HepG2 (cell line): Measurements from ENCODE around the gene OXGR1. TPM values are rescaled to one million over a fixed set of nuclear protein-coding genes. Genes with fewer than 3 reads are reported as not detected.

Experiments used
- ATAC-seq: fragments of 200-7000 bp; cut with Tn5 transposase; 3 replicates; pipeline ENCODE4 v1.9.1; 2020; ENCODE audit warnings: mild to moderate bottlenecking, moderate library complexity
- BruUV-seq: library from RNA; stranded (reverse); fragments of 400-500 nt; replicated peaks from 2 replicates; lab custom pipeline; 2021; lab: Mats Ljungman, UMichigan
- CTCF ChIA-PET: fragments of 300-600 bp; formaldehyde crosslinking; extraction: SDS; loops from one replicate; lab custom pipeline; 2021; ENCODE audit warnings: low total read pairs, inconsistent platforms, low intra/inter-chr PET ratio; lab: Yijun Ruan, JAX
- POLR2A ChIA-PET: fragments of 350-600 bp; sonication (Branson Sonifier 250); formaldehyde crosslinking; loops from one replicate; lab custom pipeline; 2020; ENCODE audit warnings: antibody characterized with exemption, inconsistent platforms; lab: Yijun Ruan, JAX
- DNase-seq: peaks from one replicate; pipeline ENCODE4 v3.0.0-alpha.2; 2015; ENCODE audit warnings: low spot score
- FAIRE-seq: peaks from 3 replicates; lab custom pipeline; 2011; peaks lifted over from hg19 to GRCh38; lab: Jason Lieb, UNC
- H2AFZ ChIP-seq: one replicate; pipeline ENCODE4 v1.6.1; 2011; ENCODE audit warnings: low read length, inconsistent platforms
- H3K27ac ChIP-seq: fragments of 300-600 bp; 3 replicates; pipeline ENCODE4 v1.8.0; 2011; ENCODE audit warnings: mixed run types, mild to moderate bottlenecking, mixed read lengths, low read length, inconsistent platforms; ENCODE audit not compliant: insufficient read depth; ENCODE audit errors: extremely low read length
- H3K27me3 ChIP-seq, 2 experiments: fragments of 200-600 bp in 1 of 2; 2 replicates in 1 of 2; 3 replicates in 1 of 2; pipeline versions ENCODE4 v1.6.0 to v1.8.0; 2011; ENCODE audit warnings: low read length in 2 of 2, mild to moderate bottlenecking in 2 of 2, moderate library complexity in 2 of 2, inconsistent platforms in 1 of 2; ENCODE audit not compliant: insufficient read depth in 2 of 2, control insufficient read depth in 1 of 2
- H3K36me3 ChIP-seq, 2 experiments: fragments of 200-600 bp in 1 of 2; replicated peaks in 1 of 2; 2 replicates in 1 of 2; 3 replicates in 1 of 2; pipeline versions ENCODE4 v1.5.1 to v1.8.0; 2011; ENCODE audit warnings: low read length in 2 of 2, inconsistent platforms in 1 of 2; ENCODE audit not compliant: insufficient read depth in 2 of 2, control insufficient read depth in 1 of 2
- H3K4me1 ChIP-seq: 2 replicates; pipeline ENCODE4 v1.5.1; 2012; ENCODE audit warnings: low read length, inconsistent platforms; ENCODE audit not compliant: insufficient read depth
- H3K4me2 ChIP-seq: 2 replicates; pipeline ENCODE4 v1.6.0; 2011; ENCODE audit warnings: low read depth, low read length, inconsistent platforms
- H3K4me3 ChIP-seq, 3 experiments: fragments of 200-600 bp in 1 of 3; sonication (generic), shearing (Covaris generic) in 1 of 3; replicated peaks in 1 of 3; 2 replicates each; pipeline ENCODE4 v1.5.1; 2011 to 2016; ENCODE audit warnings: low read length in 3 of 3, inconsistent platforms in 2 of 3, low read depth in 2 of 3, mild to moderate bottlenecking in 2 of 3, control low read depth in 1 of 3, mixed read lengths in 1 of 3; ENCODE audit not compliant: insufficient read depth in 1 of 3
- H3K79me2 ChIP-seq: one replicate; pipeline ENCODE4 v1.6.1; 2011; ENCODE audit warnings: low read length, inconsistent platforms; ENCODE audit not compliant: insufficient read depth
- H3K9ac ChIP-seq: 2 replicates; pipeline ENCODE4 v1.6.0; 2011; ENCODE audit warnings: mild to moderate bottlenecking, low read depth, low read length, inconsistent platforms; ENCODE audit not compliant: insufficient read depth
- H3K9me3 ChIP-seq: 2 replicates; pipeline ENCODE4 v1.5.1; 2012; ENCODE audit warnings: mild to moderate bottlenecking, low read length
- H4K20me1 ChIP-seq: 2 replicates; pipeline ENCODE4 v1.6.0; 2011; ENCODE audit warnings: inconsistent platforms, mild to moderate bottlenecking, low read length, moderate library complexity; ENCODE audit not compliant: insufficient read depth
- ARNT2 ChIP-seq: sonication (generic); formaldehyde crosslinking; IDR thresholded peaks from 2 replicates; pipeline ENCODE4 v1.8.0; 2022; ENCODE audit warnings: mild to moderate bottlenecking, low read depth, missing genetic modification reagents, moderate library complexity
- HIVEP1 ChIP-seq: sonication (generic); formaldehyde crosslinking; IDR thresholded peaks from 2 replicates; pipeline ENCODE4 v1.4.0; 2020; ENCODE audit warnings: mild to moderate bottlenecking, missing genetic modification reagents
- HOXA5 ChIP-seq: sonication (generic); formaldehyde crosslinking; IDR thresholded peaks from 2 replicates; pipeline ENCODE4 v1.4.0; 2020; ENCODE audit warnings: missing genetic modification reagents
- MEIS1 ChIP-seq: sonication (generic); formaldehyde crosslinking; IDR thresholded peaks from 2 replicates; pipeline ENCODE4 v1.9.0; 2021; ENCODE audit warnings: mild to moderate bottlenecking, missing genetic modification reagents, moderate library complexity, borderline replicate concordance
- NFE2L2 ChIP-seq: fragments of 150-350 bp; IDR thresholded peaks from 2 replicates; pipeline ENCODE4 v1.6.1; 2014; ENCODE audit warnings: low read length
- SMC3 ChIP-seq: IDR thresholded peaks from 2 replicates; pipeline ENCODE4 v1.6.1; 2011; ENCODE audit warnings: low read length, improper control_type of control experiment
- ZNF20 ChIP-seq: sonication (generic); formaldehyde crosslinking; IDR thresholded peaks from 2 replicates; pipeline ENCODE4 v1.4.0; 2020; ENCODE audit warnings: mild to moderate bottlenecking, moderate library complexity, missing genetic modification reagents
- ZNF550 ChIP-seq: sonication (generic); formaldehyde crosslinking; IDR thresholded peaks from 2 replicates; pipeline ENCODE4 v1.4.0; 2020; ENCODE audit warnings: mild to moderate bottlenecking, missing genetic modification reagents, borderline replicate concordance
- ZNF747 ChIP-seq: sonication (generic); formaldehyde crosslinking; IDR thresholded peaks from 2 replicates; pipeline ENCODE4 v1.8.1; 2023; ENCODE audit warnings: missing genetic modification reagents, mild to moderate bottlenecking, borderline replicate concordance
- ZNF777 ChIP-seq: sonication (generic); formaldehyde crosslinking; IDR thresholded peaks from 2 replicates; pipeline ENCODE4 v1.4.0; 2020; ENCODE audit warnings: missing genetic modification reagents
- ZNF800 ChIP-seq: sonication (generic); formaldehyde crosslinking; IDR thresholded peaks from 2 replicates; pipeline ENCODE4 v1.4.0; 2020; ENCODE audit warnings: missing genetic modification reagents
- WGBS: methylation state at CpG from one replicate; pipeline ENCODE4 v1.1.6; 2017; ENCODE audit warnings: low lambda C conversion rate; 5-methylcytosine and 5-hydroxymethylcytosine counted together
- in situ Hi-C: cut with HindIII; loops from 2 replicates; pipeline ENCODE4 v1.10.0; 2017; ENCODE audit warnings: low pct_unique_long_range_greater_than_20kb; ENCODE audit not compliant: extremely low pct_ligation_motif_present
- intact Hi-C: fragments of 100-400 bp; cut with micrococcal nuclease; formaldehyde crosslinking; loops from one replicate; pipeline ENCODE4 v1.10.0; 2022; ENCODE audit not compliant: unreplicated experiment
- polyA plus RNA-seq, 8 experiments: library from polyadenylated mRNA; depleted of rRNA in 3 of 8; stranded (reverse) in 7 of 8; unstranded in 1 of 8; fragments of >200 nt; fragmentation: Illumina TruSeq in 4 of 8; extraction: Trizol in 4 of 8; gene quantifications; 2 replicates each; pipeline versions ENCODE4 v1.2.1 to v1.2.3, GENCODE V29; 2011 to 2016; ENCODE audit warnings: low read depth in 4 of 8, missing spikeins in 1 of 8, mixed read lengths in 1 of 8; ENCODE audit not compliant: insufficient read depth in 1 of 8
- total RNA-seq, 5 experiments: library from RNA; depleted of rRNA; stranded (reverse); fragments of >200 nt; fragmentation: Illumina TruSeq; extraction: Trizol; gene quantifications; 2 replicates each; pipeline ENCODE4 v1.2.3, GENCODE V29; 2016; ENCODE audit warnings: low read depth in 1 of 5

The OXGR1 gene
- total and polyA plus RNA-seq, 2 of the 13 experiments (the other 11 are each of a cell fraction or from before 2014, with no cell fraction given) = not detected

DNA sequence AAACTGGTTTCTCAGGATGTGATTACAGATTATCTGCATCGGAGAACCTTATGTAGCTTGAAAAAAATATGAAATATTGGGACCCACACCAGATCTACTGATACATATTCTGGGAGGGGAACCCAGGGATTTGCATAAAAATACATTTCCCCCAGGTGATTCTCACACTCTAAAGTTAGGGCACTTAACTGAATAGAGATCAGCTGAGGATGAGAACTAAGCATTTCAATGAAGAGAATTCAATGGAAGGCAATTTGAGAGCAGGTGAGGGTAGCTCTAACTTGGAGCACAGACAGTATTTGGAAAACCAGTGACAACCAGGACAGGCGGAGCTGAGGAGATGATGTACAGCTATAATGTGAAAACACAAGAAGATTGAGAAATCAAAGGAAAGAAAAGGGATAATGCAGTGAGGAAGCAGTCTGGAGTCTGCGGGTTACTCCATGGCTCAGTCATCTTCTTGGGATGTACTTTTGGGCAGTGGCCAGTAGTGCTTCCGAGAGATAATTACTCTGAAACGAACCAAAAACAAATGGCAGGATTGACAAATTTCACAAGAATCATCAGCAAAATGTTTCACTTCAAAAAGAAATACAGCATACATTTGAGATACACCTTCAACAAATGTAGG, 6.1 kb upstream of the OXGR1 start:
- POLR2A ChIA-PET = no interaction called here
- CTCF ChIA-PET = no interaction called here
- peaks cover 0 to 15% of the 10 kb centered on the region in 2 experiments; a peak in 2 of 5 replicates for H3K27me3 ChIP-seq
- H4K20me1 ChIP-seq = no peaks in the 10 kb centered on the region
- H3K27ac ChIP-seq = no peak overlapping the region
- H3K4me2 ChIP-seq = no peak overlapping the region
- in situ Hi-C loops (loop anchor here (25.0 kb wide), 1 partner anchor 812 kb away; no protein-coding TSS in a partner anchor), intact Hi-C loops (no loop called here)
- no peak overlapping the region for H3K4me3 ChIP-seq
- ATAC-seq (no peak), DNase-seq (no peak), FAIRE-seq (no peak)
- H3K9ac ChIP-seq = no peak overlapping the region
- no peaks in the 10 kb centered on the region for H3K36me3 ChIP-seq
- 15% methylated on average over 5 of the region's 5 CpGs for WGBS
- no TSS peak for BruUV-seq
- no peak overlapping the region for H2AFZ ChIP-seq
- no peaks in the 10 kb centered on the region for H3K4me1 ChIP-seq
- no peak for TF ChIP-seq ZNF747
- TF ChIP-seq MEIS1 (CRISPR knock-in tag) = no peak
- TF ChIP-seq ARNT2 = no peak
- no peak for TF ChIP-seq SMC3
- no peak for TF ChIP-seq ZNF777 (CRISPR knock-in tag)
- TF ChIP-seq ZNF800 (CRISPR knock-in tag) = no peak
- no peak for TF ChIP-seq HOXA5 (CRISPR knock-in tag)
- no peak for TF ChIP-seq HIVEP1 (CRISPR knock-in tag)
- TF ChIP-seq ZNF20 = no peak
- TF ChIP-seq NFE2L2 = no peak
- no peak for TF ChIP-seq ZNF550 (CRISPR knock-in tag)
- no peaks in the 10 kb centered on the region for H3K79me2 ChIP-seq
- no peaks in the 10 kb centered on the region for H3K9me3 ChIP-seq
